ENCODE measurements around the gene ARHGAP18.

GRCh38 chr6:129749749-129750120, 39.8 kb upstream of the ARHGAP18 start:
- TF ChIP-seq CTCF (IDR thresholded peaks at IDR 0.05; ENCODE audit: low read depth, low read length, missing input control) (no peak), YY1 (IDR thresholded peaks at IDR 0.05) (no peak), EGR1 (IDR thresholded peaks at IDR 0.05; ENCODE audit: low read depth in 2 of 2) (no peak), RXRA (IDR thresholded peaks at IDR 0.05) (no peak)

All from liver (tissue), 3 donors.